Body of pancreas (tissue), 4 donors: Measurements from ENCODE around the gene PIK3C2B.

Source experiments
- CTCF ChIP-seq, 7 experiments: fragments of 450-650 bp in 4 of 7; fragments of 200-600 bp in 3 of 7; sonication (generic) in 3 of 7; IDR thresholded peaks; one replicate each; pipeline ENCODE4 v1.5.1; 2016 to 2019; ENCODE audit warnings: antibody characterized with exemption in 7 of 7
- POLR2A ChIP-seq, 3 donors: fragments of 450-650 bp; IDR thresholded peaks; one replicate each; pipeline ENCODE4 v1.6.1; 2016; ENCODE audit warnings: antibody characterized with exemption in 3 of 3, mild to moderate bottlenecking in 2 of 3

- no peak for TF ChIP-seq CTCF (IDR thresholded peaks at IDR 0.05)
- no peak for TF ChIP-seq POLR2A (IDR thresholded peaks at IDR 0.05)
Observed at GRCh38 chr1:204456826-204457442, 37.7 kb downstream of the PIK3C2B start.
